ENCODE results near the gene ELOA. TPM values are rescaled to one million over a fixed set of nuclear protein-coding genes. Genes with fewer than 3 reads are reported as not detected.

Gene ELOA
- total and polyA plus RNA-seq, 9 of the 15 experiments (the other 6 are each of a cell fraction or from before 2014, with no cell fraction given): 31.9 to 98.6 (median 61.3) TPM

DNA sequence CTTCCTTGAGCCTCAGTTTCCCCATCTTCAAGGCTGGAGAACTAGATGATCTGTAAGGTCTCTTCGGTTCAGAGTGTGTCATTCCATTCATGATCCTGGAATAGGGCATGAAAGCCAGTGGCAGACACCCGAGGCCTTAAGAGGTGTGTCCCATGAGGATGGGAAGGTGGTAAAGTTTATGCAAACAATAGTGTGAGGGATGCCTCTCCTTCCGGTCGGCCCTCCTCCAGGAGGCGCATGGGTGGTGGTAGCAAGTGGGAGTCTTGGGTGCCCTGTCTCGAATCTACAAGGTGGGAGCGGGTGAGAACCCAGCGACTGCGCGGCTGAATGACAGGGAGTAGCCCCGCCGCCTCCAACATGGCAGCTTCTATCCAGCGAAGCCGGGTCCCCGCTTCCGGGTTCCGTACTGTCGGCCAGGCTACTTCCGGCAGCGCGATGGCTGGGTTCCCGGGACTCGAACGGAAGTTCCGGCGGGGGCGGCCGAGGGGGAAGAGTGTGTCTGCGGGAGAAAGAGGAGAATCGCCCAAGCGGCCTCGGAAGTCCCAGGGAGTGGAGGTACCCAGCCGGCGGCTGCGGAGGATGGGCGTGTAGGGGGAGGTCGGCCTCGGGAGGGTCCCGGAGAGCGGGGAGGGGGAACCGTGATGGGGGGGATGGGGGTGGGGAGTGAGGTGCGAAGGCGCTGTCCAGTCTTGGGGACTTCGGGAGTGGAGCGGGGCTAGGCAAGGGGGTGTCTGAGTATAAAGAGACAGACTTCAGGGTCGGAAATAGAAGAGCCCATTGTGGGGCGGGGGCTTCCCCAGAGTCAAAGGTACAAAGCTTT lies 47.6 kb downstream of the ELOA start, which contains the start of gene LYPLA2 (continued):
- TF ChIP-seq, protein P1, sequence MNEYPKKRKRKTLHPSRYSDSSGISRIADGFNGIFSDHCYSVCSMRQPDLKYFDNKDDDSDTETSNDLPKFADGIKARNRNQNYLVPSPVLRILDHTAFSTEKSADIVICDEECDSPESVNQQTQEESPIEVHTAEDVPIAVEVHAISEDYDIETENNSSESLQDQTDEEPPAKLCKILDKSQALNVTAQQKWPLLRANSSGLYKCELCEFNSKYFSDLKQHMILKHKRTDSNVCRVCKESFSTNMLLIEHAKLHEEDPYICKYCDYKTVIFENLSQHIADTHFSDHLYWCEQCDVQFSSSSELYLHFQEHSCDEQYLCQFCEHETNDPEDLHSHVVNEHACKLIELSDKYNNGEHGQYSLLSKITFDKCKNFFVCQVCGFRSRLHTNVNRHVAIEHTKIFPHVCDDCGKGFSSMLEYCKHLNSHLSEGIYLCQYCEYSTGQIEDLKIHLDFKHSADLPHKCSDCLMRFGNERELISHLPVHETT (CRISPR knock-in tag; conservative IDR thresholded peaks at IDR 0.05 in 1 of 2, IDR thresholded peaks at IDR 0.05 in 1 of 2): peak in 1 of 2 experiments; percentile 65; a peak in 1 of 4 replicates
- TF ChIP-seq ZNF717 (CRISPR knock-in tag; IDR thresholded peaks at IDR 0.05): no peak
- TF ChIP-seq BACH1 (tag; IDR thresholded peaks at IDR 0.05): no peak
- no peak for TF ChIP-seq RUNX1 (IDR thresholded peaks at IDR 0.05; ENCODE audit: low read depth)
- no peak for TF ChIP-seq ZNF785 (CRISPR knock-in tag; IDR thresholded peaks at IDR 0.05)
- no peak for TF ChIP-seq ZNF696 (CRISPR knock-in tag; conservative IDR thresholded peaks at IDR 0.05)
- TF ChIP-seq, protein P2, sequence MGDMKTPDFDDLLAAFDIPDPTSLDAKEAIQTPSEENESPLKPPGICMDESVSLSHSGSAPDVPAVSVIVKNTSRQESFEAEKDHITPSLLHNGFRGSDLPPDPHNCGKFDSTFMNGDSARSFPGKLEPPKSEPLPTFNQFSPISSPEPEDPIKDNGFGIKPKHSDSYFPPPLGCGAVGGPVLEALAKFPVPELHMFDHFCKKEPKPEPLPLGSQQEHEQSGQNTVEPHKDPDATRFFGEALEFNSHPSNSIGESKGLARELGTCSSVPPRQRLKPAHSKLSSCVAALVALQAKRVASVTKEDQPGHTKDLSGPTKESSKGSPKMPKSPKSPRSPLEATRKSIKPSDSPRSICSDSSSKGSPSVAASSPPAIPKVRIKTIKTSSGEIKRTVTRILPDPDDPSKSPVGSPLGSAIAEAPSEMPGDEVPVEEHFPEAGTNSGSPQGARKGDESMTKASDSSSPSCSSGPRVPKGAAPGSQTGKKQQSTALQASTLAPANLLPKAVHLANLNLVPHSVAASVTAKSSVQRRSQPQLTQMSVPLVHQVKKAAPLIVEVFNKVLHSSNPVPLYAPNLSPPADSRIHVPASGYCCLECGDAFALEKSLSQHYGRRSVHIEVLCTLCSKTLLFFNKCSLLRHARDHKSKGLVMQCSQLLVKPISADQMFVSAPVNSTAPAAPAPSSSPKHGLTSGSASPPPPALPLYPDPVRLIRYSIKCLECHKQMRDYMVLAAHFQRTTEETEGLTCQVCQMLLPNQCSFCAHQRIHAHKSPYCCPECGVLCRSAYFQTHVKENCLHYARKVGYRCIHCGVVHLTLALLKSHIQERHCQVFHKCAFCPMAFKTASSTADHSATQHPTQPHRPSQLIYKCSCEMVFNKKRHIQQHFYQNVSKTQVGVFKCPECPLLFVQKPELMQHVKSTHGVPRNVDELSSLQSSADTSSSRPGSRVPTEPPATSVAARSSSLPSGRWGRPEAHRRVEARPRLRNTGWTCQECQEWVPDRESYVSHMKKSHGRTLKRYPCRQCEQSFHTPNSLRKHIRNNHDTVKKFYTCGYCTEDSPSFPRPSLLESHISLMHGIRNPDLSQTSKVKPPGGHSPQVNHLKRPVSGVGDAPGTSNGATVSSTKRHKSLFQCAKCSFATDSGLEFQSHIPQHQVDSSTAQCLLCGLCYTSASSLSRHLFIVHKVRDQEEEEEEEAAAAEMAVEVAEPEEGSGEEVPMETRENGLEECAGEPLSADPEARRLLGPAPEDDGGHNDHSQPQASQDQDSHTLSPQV (IDR thresholded peaks at IDR 0.05): no peak
- TF ChIP-seq, protein P3, sequence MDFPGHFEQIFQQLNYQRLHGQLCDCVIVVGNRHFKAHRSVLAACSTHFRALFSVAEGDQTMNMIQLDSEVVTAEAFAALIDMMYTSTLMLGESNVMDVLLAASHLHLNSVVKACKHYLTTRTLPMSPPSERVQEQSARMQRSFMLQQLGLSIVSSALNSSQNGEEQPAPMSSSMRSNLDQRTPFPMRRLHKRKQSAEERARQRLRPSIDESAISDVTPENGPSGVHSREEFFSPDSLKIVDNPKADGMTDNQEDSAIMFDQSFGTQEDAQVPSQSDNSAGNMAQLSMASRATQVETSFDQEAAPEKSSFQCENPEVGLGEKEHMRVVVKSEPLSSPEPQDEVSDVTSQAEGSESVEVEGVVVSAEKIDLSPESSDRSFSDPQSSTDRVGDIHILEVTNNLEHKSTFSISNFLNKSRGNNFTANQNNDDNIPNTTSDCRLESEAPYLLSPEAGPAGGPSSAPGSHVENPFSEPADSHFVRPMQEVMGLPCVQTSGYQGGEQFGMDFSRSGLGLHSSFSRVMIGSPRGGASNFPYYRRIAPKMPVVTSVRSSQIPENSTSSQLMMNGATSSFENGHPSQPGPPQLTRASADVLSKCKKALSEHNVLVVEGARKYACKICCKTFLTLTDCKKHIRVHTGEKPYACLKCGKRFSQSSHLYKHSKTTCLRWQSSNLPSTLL (IDR thresholded peaks at IDR 0.05): no peak
- peak; percentile 85; the same call in 1 of the 2 replicates for TF ChIP-seq TARDBP (IDR thresholded peaks at IDR 0.05)
- no peak for TF ChIP-seq ZNF133 (CRISPR knock-in tag; IDR thresholded peaks at IDR 0.05)
- TF ChIP-seq, protein P4, sequence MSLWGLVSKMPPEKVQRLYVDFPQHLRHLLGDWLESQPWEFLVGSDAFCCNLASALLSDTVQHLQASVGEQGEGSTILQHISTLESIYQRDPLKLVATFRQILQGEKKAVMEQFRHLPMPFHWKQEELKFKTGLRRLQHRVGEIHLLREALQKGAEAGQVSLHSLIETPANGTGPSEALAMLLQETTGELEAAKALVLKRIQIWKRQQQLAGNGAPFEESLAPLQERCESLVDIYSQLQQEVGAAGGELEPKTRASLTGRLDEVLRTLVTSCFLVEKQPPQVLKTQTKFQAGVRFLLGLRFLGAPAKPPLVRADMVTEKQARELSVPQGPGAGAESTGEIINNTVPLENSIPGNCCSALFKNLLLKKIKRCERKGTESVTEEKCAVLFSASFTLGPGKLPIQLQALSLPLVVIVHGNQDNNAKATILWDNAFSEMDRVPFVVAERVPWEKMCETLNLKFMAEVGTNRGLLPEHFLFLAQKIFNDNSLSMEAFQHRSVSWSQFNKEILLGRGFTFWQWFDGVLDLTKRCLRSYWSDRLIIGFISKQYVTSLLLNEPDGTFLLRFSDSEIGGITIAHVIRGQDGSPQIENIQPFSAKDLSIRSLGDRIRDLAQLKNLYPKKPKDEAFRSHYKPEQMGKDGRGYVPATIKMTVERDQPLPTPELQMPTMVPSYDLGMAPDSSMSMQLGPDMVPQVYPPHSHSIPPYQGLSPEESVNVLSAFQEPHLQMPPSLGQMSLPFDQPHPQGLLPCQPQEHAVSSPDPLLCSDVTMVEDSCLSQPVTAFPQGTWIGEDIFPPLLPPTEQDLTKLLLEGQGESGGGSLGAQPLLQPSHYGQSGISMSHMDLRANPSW (CRISPR knock-in tag; IDR thresholded peaks at IDR 0.05): no peak
- TF ChIP-seq GTF2E2 (tag; IDR thresholded peaks at IDR 0.05): no peak
- no peak for TF ChIP-seq HDAC8 (tag; IDR thresholded peaks at IDR 0.05)
- TF ChIP-seq BHLHE40 (IDR thresholded peaks at IDR 0.05; ENCODE audit: low read length): no peak
- no peak for TF ChIP-seq ZNF75A (CRISPR knock-in tag; IDR thresholded peaks at IDR 0.05)
- peak; percentile 75 for TF ChIP-seq RBBP5 (IDR thresholded peaks at IDR 0.05; ENCODE audit: borderline replicate concordance, insufficient read depth, low read length, poor library complexity, severe bottlenecking)
- no peak for TF ChIP-seq SMARCA4 (IDR thresholded peaks at IDR 0.05)
- peak; percentile 1; the same call in 1 of the 2 replicates for TF ChIP-seq TAL1 (IDR thresholded peaks at IDR 0.05)

Measured in K562 (cell line).